ENCODE data around the gene GTSE1.

Gene GTSE1

GRCh38 chr22:46353483-46354105 lies 56.9 kb downstream of the GTSE1 start:
- DNase-seq (ENCODE audit: low spot score) = no peak

- DNase-seq (ENCODE audit: low spot score) = no peak
Measured at GRCh38 chr22:46354176-46354992, 57.7 kb downstream of the GTSE1 start.

- DNase-seq (ENCODE audit: low spot score) = no peak
Measured at GRCh38 chr22:46354993-46355305, 58.3 kb downstream of the GTSE1 start.

- DNase-seq (ENCODE audit: low spot score) = peak; percentile 86
Measured at GRCh38 chr22:46355369-46355995, 58.8 kb downstream of the GTSE1 start.

- no peak for DNase-seq (ENCODE audit: low spot score)
Measured at GRCh38 chr22:46355996-46356471, 59.4 kb downstream of the GTSE1 start.

GRCh38 chr22:46356496-46357480 lies 60.1 kb downstream of the GTSE1 start:
- no peak for DNase-seq (ENCODE audit: low spot score)

GRCh38 chr22:46357711-46358520 lies 61.2 kb downstream of the GTSE1 start:
- no peak for DNase-seq (ENCODE audit: low spot score)

GRCh38 chr22:46358766-46359165 lies 62.1 kb downstream of the GTSE1 start:
- no peak for DNase-seq (ENCODE audit: low spot score)

- DNase-seq (ENCODE audit: low spot score) = no peak
Measured at GRCh38 chr22:46359362-46359761, 62.7 kb downstream of the GTSE1 start.

- DNase-seq (ENCODE audit: low spot score) = no peak
Measured at GRCh38 chr22:46360097-46360496, 63.4 kb downstream of the GTSE1 start.

GRCh38 chr22:46360891-46361290 lies 64.2 kb downstream of the GTSE1 start:
- no peak for DNase-seq (ENCODE audit: low spot score)

GRCh38 chr22:46361826-46362202 lies 65.1 kb downstream of the GTSE1 start:
- no peak for DNase-seq (ENCODE audit: low spot score)

GRCh38 chr22:46362203-46362933 lies 65.7 kb downstream of the GTSE1 start:
- no peak for DNase-seq (ENCODE audit: low spot score)

- DNase-seq (ENCODE audit: low spot score) = no peak
Measured at GRCh38 chr22:46362934-46363515, 66.4 kb downstream of the GTSE1 start.

GRCh38 chr22:46363611-46364321 lies 67.1 kb downstream of the GTSE1 start:
- no peak for DNase-seq (ENCODE audit: low spot score)

- DNase-seq (ENCODE audit: low spot score) = no peak
Measured at GRCh38 chr22:46364341-46365165, 67.9 kb downstream of the GTSE1 start.

GRCh38 chr22:46365166-46365624 lies 68.5 kb downstream of the GTSE1 start:
- DNase-seq (ENCODE audit: low spot score) = no peak

- no peak for DNase-seq (ENCODE audit: low spot score)
Measured at GRCh38 chr22:46366327-46366731, 69.7 kb downstream of the GTSE1 start.

Data from AG08396 (cell line).